ENCODE data around the gene LYL1.

Gene LYL1

DNA sequence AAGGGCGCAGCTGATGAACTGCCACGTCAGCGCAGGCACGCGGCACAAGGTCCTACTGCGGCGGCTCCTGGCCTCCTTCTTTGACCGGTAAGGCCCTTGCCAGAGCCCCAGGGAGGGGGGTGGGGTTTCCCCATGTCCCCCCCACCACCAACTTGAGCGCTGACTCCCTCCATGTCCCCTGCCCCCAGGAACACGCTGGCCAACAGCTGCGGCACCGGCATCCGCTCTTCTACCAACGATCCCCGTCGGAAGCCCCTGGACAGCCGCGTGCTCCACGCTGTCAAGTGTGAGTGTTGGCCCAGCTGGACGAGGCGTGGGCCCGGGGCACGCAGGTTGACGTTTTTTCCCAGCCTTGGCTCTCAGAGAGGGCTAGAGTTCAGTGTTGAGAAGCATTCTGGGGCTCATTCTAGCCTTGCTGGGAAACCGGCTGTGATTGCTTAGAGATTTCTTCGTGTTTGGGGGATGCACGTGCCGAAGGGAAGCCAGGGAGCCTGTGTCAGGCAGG, 34.7 kb upstream of the LYL1 start:
- Mint-ChIP-seq H3K4me3 (no peak overlapping the region), H3K27ac (no peak overlapping the region), H3K4me1 (no peaks in the 10 kb centered on the region), H3K36me3 (ENCODE audit: low read depth) (peaks cover 32% of the 10 kb centered on the region), H3K27me3 (ENCODE audit: low read depth) (no peaks in the 10 kb centered on the region), H3K9me3 (no peaks in the 10 kb centered on the region)
- TF ChIP-seq, protein P1, sequence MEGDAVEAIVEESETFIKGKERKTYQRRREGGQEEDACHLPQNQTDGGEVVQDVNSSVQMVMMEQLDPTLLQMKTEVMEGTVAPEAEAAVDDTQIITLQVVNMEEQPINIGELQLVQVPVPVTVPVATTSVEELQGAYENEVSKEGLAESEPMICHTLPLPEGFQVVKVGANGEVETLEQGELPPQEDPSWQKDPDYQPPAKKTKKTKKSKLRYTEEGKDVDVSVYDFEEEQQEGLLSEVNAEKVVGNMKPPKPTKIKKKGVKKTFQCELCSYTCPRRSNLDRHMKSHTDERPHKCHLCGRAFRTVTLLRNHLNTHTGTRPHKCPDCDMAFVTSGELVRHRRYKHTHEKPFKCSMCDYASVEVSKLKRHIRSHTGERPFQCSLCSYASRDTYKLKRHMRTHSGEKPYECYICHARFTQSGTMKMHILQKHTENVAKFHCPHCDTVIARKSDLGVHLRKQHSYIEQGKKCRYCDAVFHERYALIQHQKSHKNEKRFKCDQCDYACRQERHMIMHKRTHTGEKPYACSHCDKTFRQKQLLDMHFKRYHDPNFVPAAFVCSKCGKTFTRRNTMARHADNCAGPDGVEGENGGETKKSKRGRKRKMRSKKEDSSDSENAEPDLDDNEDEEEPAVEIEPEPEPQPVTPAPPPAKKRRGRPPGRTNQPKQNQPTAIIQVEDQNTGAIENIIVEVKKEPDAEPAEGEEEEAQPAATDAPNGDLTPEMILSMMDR (IDR thresholded peaks at IDR 0.05; ENCODE audit: unreplicated experiment in 3 of 3) = no peak

DNA sequence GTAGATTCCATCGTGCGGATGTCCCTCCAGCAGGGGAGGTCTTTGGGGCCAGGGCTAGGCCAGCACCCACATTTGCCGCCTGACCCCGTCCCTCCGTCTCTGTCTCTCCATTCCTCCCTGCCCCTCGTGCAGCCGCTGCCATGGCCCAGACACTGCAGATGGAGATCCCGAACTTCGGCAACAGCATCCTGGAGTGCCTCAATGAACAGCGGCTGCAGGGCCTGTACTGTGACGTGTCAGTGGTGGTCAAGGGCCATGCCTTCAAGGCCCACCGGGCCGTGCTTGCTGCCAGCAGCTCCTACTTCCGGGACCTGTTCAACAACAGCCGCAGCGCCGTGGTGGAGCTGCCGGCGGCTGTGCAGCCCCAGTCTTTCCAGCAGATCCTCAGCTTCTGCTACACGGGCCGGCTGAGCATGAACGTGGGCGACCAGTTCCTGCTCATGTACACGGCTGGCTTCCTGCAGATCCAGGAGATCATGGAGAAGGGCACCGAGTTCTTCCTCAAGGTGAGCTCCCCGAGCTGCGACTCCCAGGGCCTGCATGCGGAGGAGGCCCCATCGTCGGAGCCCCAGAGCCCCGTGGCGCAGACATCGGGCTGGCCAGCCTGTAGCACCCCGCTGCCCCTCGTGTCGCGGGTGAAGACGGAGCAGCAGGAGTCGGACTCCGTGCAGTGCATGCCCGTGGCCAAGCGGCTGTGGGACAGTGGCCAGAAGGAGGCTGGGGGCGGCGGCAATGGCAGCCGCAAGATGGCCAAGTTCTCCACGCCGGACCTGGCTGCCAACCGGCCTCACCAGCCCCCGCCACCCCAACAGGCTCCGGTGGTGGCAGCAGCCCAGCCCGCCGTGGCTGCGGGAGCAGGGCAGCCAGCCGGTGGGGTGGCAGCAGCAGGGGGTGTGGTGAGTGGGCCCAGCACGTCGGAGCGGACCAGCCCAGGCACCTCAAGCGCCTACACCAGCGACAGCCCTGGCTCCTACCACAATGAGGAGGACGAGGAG, 32.7 kb upstream of the LYL1 start:
- H3K9me3 Mint-ChIP-seq = no peaks in the 10 kb centered on the region
- no peak overlapping the region for H3K4me3 Mint-ChIP-seq
- TF ChIP-seq, protein P1 (IDR thresholded peaks at IDR 0.05; ENCODE audit: unreplicated experiment in 3 of 3) = no peak
- H3K4me1 Mint-ChIP-seq = no peaks in the 10 kb centered on the region
- H3K27me3 Mint-ChIP-seq (ENCODE audit: low read depth) = no peaks in the 10 kb centered on the region
- H3K27ac Mint-ChIP-seq = no peak overlapping the region
- peaks cover 28% of the 10 kb centered on the region for H3K36me3 Mint-ChIP-seq (ENCODE audit: low read depth)

DNA sequence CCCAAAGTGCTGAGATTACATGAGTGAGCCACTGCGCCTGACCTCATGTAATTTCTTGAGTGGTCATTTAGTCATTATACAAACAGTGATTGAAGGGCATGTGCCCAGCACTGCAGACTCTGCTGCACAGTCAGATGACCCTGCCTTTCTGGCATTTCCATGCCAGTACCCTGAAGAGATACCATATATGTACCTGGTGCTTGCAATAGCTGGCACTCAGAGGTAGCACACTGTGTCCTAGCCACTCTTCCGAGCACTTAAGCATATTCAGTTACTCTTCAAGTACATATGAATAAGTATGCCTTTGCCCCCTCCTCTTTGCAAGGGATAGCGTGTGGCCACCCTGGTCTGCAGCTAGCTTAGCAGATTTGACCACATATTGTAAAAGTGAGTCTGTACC, 32.0 kb upstream of the LYL1 start:
- no peak overlapping the region for H3K27ac Mint-ChIP-seq
- no peak overlapping the region for H3K4me3 Mint-ChIP-seq
- H3K4me1 Mint-ChIP-seq = no peaks in the 10 kb centered on the region
- no peaks in the 10 kb centered on the region for H3K9me3 Mint-ChIP-seq
- H3K36me3 Mint-ChIP-seq (ENCODE audit: low read depth) = peaks cover 28% of the 10 kb centered on the region
- no peaks in the 10 kb centered on the region for H3K27me3 Mint-ChIP-seq (ENCODE audit: low read depth)
- TF ChIP-seq, protein P1 (IDR thresholded peaks at IDR 0.05; ENCODE audit: unreplicated experiment in 3 of 3) = no peak

DNA sequence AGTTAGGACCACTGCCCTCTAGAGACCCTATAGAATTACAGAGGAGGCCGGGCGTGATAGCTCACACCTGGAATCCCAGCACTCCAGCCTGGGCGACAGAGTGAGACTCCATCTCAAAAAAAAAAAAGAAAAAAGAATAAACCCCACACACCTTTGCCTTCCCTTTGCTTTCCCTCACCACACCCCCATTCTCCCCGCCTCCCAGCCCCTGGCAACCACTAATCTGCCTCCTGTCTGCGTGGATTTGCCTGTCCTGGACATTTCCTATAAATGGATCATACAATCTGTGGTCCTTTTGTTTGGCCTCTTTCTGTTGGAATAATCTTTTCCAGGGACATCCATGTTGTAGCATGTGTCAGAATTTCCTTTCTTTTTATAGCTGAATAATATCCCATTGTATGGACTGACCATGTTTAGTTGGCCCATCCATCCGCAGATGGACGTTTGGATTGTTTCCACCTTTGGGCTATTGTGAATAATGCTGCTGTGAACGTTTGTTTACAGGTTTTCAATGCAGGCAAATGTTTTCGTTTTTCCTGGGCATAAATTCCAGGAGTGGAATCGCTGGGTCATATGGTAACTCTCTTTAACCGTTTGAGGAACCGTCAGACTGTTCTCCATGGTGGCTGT, 30.7 kb upstream of the LYL1 start:
- Mint-ChIP-seq H3K4me3 (no peak overlapping the region), H3K36me3 (ENCODE audit: low read depth) (peaks cover 23% of the 10 kb centered on the region), H3K27me3 (ENCODE audit: low read depth) (no peaks in the 10 kb centered on the region), H3K4me1 (no peaks in the 10 kb centered on the region), H3K27ac (no peak overlapping the region), H3K9me3 (no peaks in the 10 kb centered on the region)
- TF ChIP-seq, protein P1 (IDR thresholded peaks at IDR 0.05; ENCODE audit: unreplicated experiment in 3 of 3) = no peak

DNA sequence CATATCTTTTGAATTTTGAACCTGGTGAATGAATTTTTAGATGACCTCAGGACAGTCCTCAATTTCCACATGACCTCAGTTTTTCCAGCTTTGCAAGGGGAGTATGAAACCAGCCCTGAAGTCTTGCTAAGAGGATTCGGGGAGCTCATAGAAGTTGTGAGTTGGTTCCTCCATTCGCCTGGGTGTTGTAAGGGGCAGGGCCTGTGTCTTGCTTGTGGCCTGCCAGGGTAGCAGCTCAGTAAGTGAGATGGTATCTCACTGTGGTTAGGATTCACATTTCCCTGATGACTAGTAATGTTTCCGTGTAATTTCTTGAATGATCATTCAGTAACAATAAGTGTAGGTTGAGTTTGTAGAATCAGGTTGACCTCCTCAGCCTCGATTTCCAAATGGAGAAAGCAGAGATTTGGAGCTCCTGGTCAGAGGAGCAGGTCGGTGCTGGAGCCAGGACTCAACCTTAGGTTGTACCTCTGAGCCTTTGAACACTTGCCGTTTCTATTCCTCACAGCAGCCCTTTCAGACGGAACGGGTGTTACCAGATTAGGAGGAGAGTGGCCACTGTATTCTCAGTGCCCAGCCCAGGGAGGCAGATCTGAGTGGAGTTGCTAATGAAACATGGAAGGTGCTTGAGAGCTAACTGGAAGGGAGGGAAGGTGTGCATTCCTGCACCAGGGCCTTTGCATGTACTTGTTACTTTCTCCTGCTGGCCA, 30.0 kb upstream of the LYL1 start:
- no peaks in the 10 kb centered on the region for H3K4me1 Mint-ChIP-seq
- no peak overlapping the region for H3K4me3 Mint-ChIP-seq
- TF ChIP-seq, protein P1 (IDR thresholded peaks at IDR 0.05; ENCODE audit: unreplicated experiment in 3 of 3) = no peak
- H3K27ac Mint-ChIP-seq = no peak overlapping the region
- H3K9me3 Mint-ChIP-seq = no peaks in the 10 kb centered on the region
- H3K36me3 Mint-ChIP-seq (ENCODE audit: low read depth) = peaks cover 18% of the 10 kb centered on the region
- no peaks in the 10 kb centered on the region for H3K27me3 Mint-ChIP-seq (ENCODE audit: low read depth)
